Tibial artery (tissue), 4 donors: ENCODE data around the gene IL15RA.
"Not testable (repeated sequence)": the region's sequence is repeated elsewhere in the genome, so short reads cannot be mapped to it uniquely, and the experiment has no call there.

ENCODE experiments used
- DNase-seq, 2 donors: peaks; one replicate each; pipeline ENCODE4 v3.0.0-alpha.2; 2019
- H3K27ac ChIP-seq, 2 donors: fragments of 200-600 bp; sonication (generic) in 1 of 2; 1 replicate in 1 of 2; 2 replicates in 1 of 2; pipeline ENCODE4 v1.5.1; 2018 to 2019; ENCODE audit warnings: mild to moderate bottlenecking in 1 of 2
- H3K27me3 ChIP-seq, 2 donors: fragments of 200-600 bp; sonication (generic) in 1 of 2; one replicate each; pipeline versions ENCODE4 v1.5.1 to v1.6.0; 2016 to 2019
- H3K36me3 ChIP-seq, 3 donors: fragments of 200-600 bp; sonication (generic) in 2 of 3; one replicate each; pipeline ENCODE4 v1.5.1; 2016 to 2019; ENCODE audit warnings: mild to moderate bottlenecking in 2 of 3
- H3K4me1 ChIP-seq, 4 donors: fragments of 200-600 bp; sonication (generic) in 2 of 4; 1 replicate in 3 of 4; 2 replicates in 1 of 4; pipeline ENCODE4 v1.5.1; 2016 to 2019
- H3K4me3 ChIP-seq, 2 donors: fragments of 200-600 bp; sonication (generic) in 1 of 2; 1 replicate in 1 of 2; 2 replicates in 1 of 2; pipeline ENCODE4 v1.5.1; 2018 to 2019; ENCODE audit warnings: mild to moderate bottlenecking in 2 of 2
- H3K9me3 ChIP-seq, 3 donors: fragments of 200-600 bp; sonication (generic) in 1 of 3; one replicate each; pipeline ENCODE4 v1.5.1; 2016 to 2019
- CTCF ChIP-seq, 2 experiments: fragments of 200-600 bp in 1 of 2; fragments of 450-650 bp in 1 of 2; IDR thresholded peaks; one replicate each; pipeline ENCODE4 v1.5.1; 2017 to 2019; ENCODE audit warnings: antibody characterized with exemption in 2 of 2, mild to moderate bottlenecking in 1 of 2, moderate library complexity in 1 of 2
- intact Hi-C: fragments of 100-400 bp; cut with DNase I; formaldehyde crosslinking; loops from one replicate; pipeline ENCODE4 v1.15.0; 2023; ENCODE audit warnings: low total_unique reads

Gene IL15RA

GRCh38 chr10:5910323-5911100 lies 66.8 kb downstream of the IL15RA start:
- peak in 1 of 2 donors; percentile 15 for DNase-seq
- no peaks in the 10 kb centered on the region for H3K9me3 ChIP-seq
- H3K36me3 ChIP-seq = peaks cover 74 to 94% (median 77%) of the 10 kb centered on the region in 3 donors
- H3K4me3 ChIP-seq = no peak overlapping the region
- no peak for TF ChIP-seq CTCF (IDR thresholded peaks at IDR 0.05)
- intact Hi-C loops = no loop called here
- no peaks in the 10 kb centered on the region for H3K4me1 ChIP-seq
- no peaks in the 10 kb centered on the region for H3K27me3 ChIP-seq
- H3K27ac ChIP-seq = no peak overlapping the region

GRCh38 chr10:5908676-5909075 lies 68.7 kb downstream of the IL15RA start:
- intact Hi-C loops, DNase-seq, H3K27me3 ChIP-seq, H3K27ac ChIP-seq, H3K9me3 ChIP-seq, H3K4me1 ChIP-seq, H3K4me3 ChIP-seq: not testable (repeated sequence)
- peaks cover 56 to 76% (median 59%) of the 10 kb centered on the region in 3 donors for H3K36me3 ChIP-seq

DNA sequence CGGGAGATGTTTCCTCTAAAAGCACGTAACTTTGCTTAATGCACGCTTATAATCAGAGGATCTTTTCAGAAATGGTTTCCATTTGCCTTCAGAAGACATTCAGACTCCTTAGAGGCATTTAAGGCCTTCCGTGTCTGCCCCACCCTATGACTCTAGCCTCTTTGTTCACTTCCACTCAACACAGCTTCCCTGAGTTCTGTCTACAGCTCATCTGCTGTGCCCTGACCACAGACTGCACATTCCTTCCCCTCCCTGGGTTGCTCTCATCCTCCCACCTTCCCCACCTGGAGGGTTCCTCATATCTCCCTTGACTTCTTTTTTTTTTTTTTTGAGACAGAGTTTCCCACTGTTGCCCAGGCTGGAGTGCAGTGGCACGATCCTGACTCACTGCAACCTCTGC lies 70.7 kb downstream of the IL15RA start:
- intact Hi-C loops = no loop called here
- TF ChIP-seq CTCF (IDR thresholded peaks at IDR 0.05) = no peak
- H3K4me1 ChIP-seq = no peaks in the 10 kb centered on the region
- H3K27ac ChIP-seq = no peak overlapping the region
- DNase-seq = no peak
- peaks cover 39 to 55% (median 41%) of the 10 kb centered on the region in 3 donors for H3K36me3 ChIP-seq
- no peaks in the 10 kb centered on the region for H3K27me3 ChIP-seq
- H3K4me3 ChIP-seq = no peak overlapping the region
- H3K9me3 ChIP-seq = no peaks in the 10 kb centered on the region

DNA sequence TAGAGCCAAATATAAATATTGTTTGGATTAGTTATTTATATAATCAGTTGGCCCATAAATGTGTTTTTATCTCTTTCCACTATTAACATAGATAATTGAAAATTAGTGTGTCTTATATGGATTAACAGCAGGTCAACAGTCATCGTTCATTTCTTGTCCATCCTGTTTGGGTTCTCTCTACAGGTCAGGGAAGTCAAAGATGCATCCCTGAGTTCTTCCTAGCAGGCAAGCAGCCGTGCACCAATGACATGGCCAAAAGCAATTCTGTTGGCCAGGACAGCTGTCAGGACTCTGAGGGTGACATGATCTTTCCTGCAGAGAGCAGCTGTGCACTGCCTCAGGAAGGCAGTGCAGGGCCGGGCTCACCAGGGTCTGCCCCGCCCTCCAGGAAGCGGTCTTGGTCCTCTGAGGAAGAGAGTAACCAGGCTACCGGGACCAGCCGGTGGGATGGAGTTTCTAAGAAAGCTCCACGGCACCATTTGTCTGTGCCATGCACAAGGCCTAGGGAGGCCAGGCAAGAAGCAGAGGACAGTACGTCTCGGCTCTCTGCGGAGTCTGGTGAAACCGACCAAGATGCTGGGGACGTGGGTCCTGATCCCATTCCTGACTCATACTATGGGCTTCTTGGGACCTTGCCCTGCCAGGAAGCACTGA lies 71.4 kb downstream of the IL15RA start:
- H3K27ac ChIP-seq = no peak overlapping the region
- no peak for TF ChIP-seq CTCF (IDR thresholded peaks at IDR 0.05)
- H3K4me3 ChIP-seq = no peak overlapping the region
- intact Hi-C loops = no loop called here
- DNase-seq = peak in 1 of 2 donors; percentile 48
- no peaks in the 10 kb centered on the region for H3K9me3 ChIP-seq
- no peaks in the 10 kb centered on the region for H3K4me1 ChIP-seq
- no peaks in the 10 kb centered on the region for H3K27me3 ChIP-seq
- H3K36me3 ChIP-seq = peaks cover 32 to 49% (median 34%) of the 10 kb centered on the region in 3 donors

DNA sequence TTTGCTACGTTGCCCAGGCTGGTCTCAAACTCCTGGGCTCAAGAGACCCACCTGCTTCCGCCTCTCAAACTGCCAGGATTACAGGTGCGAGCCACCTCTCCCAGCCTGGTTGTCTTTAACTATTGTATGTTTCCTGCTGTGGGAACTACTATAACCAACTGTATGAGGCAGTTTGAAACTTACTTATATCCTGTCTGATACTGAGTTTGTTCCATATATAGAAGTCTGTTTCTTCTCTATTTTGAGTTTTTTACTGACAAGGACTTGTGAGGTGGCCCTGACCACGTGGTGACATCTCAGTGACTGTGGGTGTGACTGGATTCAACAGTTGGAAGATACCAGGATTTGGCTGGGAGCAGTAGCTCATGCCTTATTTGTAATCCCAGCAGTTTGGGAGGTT lies 73.1 kb downstream of the IL15RA start:
- intact Hi-C loops = no loop called here
- DNase-seq = no peak

More for the DNA sequence above, 73.1 kb downstream of the IL15RA start:
- Histone ChIP-seq H3K9me3 (no peaks in the 10 kb centered on the region), H3K4me1 (no peaks in the 10 kb centered on the region), H3K4me3 (no peak overlapping the region), H3K36me3 (peaks cover 15 to 31% (median 16%) of the 10 kb centered on the region in 3 donors), H3K27me3 (no peaks in the 10 kb centered on the region), H3K27ac (no peak overlapping the region)
- no peak for TF ChIP-seq CTCF (IDR thresholded peaks at IDR 0.05)
